Right lobe of liver (tissue), 4 donors: ENCODE results near the gene GCK.

Experiments
- CTCF ChIP-seq, 4 donors: fragments of 200-600 bp in 3 of 4; fragments of 450-650 bp in 1 of 4; IDR thresholded peaks; one replicate each; pipeline versions ENCODE4 v1.5.1 to v1.8.0; 2016 to 2022; ENCODE audit warnings: antibody characterized with exemption in 4 of 4, mild to moderate bottlenecking in 2 of 4
- POLR2A ChIP-seq: fragments of 450-650 bp; IDR thresholded peaks from one replicate; pipeline ENCODE4 v1.6.1; 2017; ENCODE audit warnings: antibody characterized with exemption, mild to moderate bottlenecking
- donor health status: DM: no; HTN: no; CAD: no.
- donor health status: DM: no; HTN: no; CAD: no.
- donor health status: DM: no; HTN: yes; CAD: no.

DNA sequence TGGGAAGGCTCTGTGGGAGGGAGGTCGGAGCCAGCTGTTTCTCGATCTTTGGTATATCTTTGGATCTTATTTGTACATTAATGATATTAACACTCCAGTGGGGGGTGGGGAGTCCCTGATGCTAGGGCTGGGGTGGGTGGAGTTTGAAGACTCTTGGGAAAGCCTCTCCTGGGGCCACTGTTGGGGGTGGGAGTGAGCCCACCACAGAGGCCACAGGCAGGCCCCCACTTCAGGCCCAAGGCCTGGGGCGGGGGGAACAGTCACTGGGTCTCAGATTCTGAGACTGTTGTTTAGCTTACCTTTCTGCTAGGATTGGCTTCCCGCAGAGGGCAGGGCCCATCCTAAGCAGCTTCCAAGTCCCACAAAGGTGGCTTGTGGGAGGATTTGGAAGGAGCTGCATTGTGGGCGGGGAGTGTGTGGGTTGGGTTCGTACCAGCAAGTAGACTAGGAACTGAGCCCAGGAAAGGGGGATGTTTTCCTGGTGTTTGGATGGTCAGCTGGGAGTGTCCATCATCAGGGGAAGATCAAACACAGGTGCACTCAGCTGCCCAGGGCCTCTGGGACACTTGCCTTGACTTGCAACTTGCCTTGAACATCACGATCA is 23.4 kb upstream of the GCK start:
- TF ChIP-seq POLR2A (no peak), CTCF (IDR thresholded peaks at IDR 0.05) (no peak)
